H1 (cell line): ENCODE measurements around the gene TAF10. TPM values are rescaled to one million over a fixed set of nuclear protein-coding genes. Genes with fewer than 3 reads are reported as not detected.

Source experiments
- CBX8 ChIP-seq: fragments of 300-800, 300-1000 bp; sonication (generic); IDR thresholded peaks from 2 replicates; pipeline ENCODE4 v1.7.1; 2016; ENCODE audit warnings: low read depth, low read length, borderline replicate concordance
- CHD7 ChIP-seq: fragments of 300-600 bp; sonication (generic); IDR thresholded peaks from 2 replicates; pipeline ENCODE4 v1.7.1; 2012; ENCODE audit warnings: low read length, moderate library complexity, mild to moderate bottlenecking, inconsistent platforms; ENCODE audit not compliant: insufficient replicate concordance
- E2F6 ChIP-seq: IDR thresholded peaks from 2 replicates; pipeline ENCODE4 v1.6.1; 2012; ENCODE audit warnings: inconsistent platforms
- GTF2F1 ChIP-seq: IDR thresholded peaks from 2 replicates; pipeline ENCODE4 v1.6.1; 2012; ENCODE audit warnings: low read depth, low read length, improper control_type of control experiment, borderline replicate concordance
- HDAC2 ChIP-seq, 2 experiments: fragments of 300-600 bp in 1 of 2; sonication (generic) in 1 of 2; IDR thresholded peaks; 2 replicates each; pipeline ENCODE4 v1.6.1; 2011 to 2012; ENCODE audit warnings: low read depth in 2 of 2, low read length in 2 of 2, mild to moderate bottlenecking in 2 of 2, moderate library complexity in 2 of 2, borderline replicate concordance in 1 of 2, inconsistent platforms in 1 of 2
- JUN ChIP-seq: IDR thresholded peaks from 2 replicates; pipeline ENCODE4 v1.6.1; 2011; ENCODE audit warnings: low read depth, mild to moderate bottlenecking, improper control_type of control experiment, low read length
- KDM1A ChIP-seq: fragments of 200-600, 300-600 bp; sonication (generic); IDR thresholded peaks from 2 replicates; pipeline ENCODE4 v1.7.1; 2016; ENCODE audit warnings: mild to moderate bottlenecking, low read length, borderline replicate concordance
- POLR2A ChIP-seq, 2 experiments: IDR thresholded peaks; 1 replicate in 1 of 2; 2 replicates in 1 of 2; pipeline ENCODE4 v1.6.1; 2011; ENCODE audit warnings: low read depth in 2 of 2, low read length in 2 of 2, mild to moderate bottlenecking in 2 of 2; ENCODE audit errors: control extremely low read depth in 1 of 2
- SP2 ChIP-seq: IDR thresholded peaks from 2 replicates; pipeline ENCODE4 v1.6.1; 2012; ENCODE audit warnings: mild to moderate bottlenecking, low read length, inconsistent platforms
- polyA plus RNA-seq, 7 experiments: library from polyadenylated mRNA; depleted of rRNA in 3 of 7; stranded (reverse) in 5 of 7; unstranded in 2 of 7; fragments of >200 nt in 5 of 7; fragments of 200-250 nt in 2 of 7; gene quantifications; 1 replicate in 5 of 7; 2 replicates in 1 of 7; 4 replicates in 1 of 7; pipeline versions ENCODE4 v1.2.1 to v1.2.3, GENCODE V29; 2011 to 2013; ENCODE audit warnings: missing spikeins in 2 of 7, mixed read lengths in 2 of 7
- total RNA-seq: library from RNA; stranded (reverse); fragmentation: NEBNext Ultra II Directional; extraction: Animal tissue kit (Norgen Biotek cat#: 25700); gene quantifications from 2 replicates; pipeline ENCODE4 v1.2.1, GENCODE V29; 2021

The TAF10 gene
- total and polyA plus RNA-seq, 2 of the 8 experiments (the other 6 are each of a cell fraction or from before 2014, with no cell fraction given), result 128 to 213 TPM

GRCh38 chr11:6611092-6611962, 689 bp downstream of the TAF10 start (continued):
- TF ChIP-seq CHD7 (no peak), HDAC2 (IDR thresholded peaks at IDR 0.05; ENCODE audit: borderline replicate concordance in 1 of 2, low read depth in 2 of 2, low read length in 2 of 2) (no peak), GTF2F1 (no peak), KDM1A (no peak), POLR2A (IDR thresholded peaks at IDR 0.05; ENCODE audit: control extremely low read depth in 1 of 2, low read depth in 2 of 2, low read length in 2 of 2) (peak in 1 of 2 experiments; percentile 81; a peak in 1 of 3 replicates), CBX8 (no peak), E2F6 (no peak), SP2 (no peak), JUN (no peak)
